ENCODE measurements around the gene FANCE.

- no peak for TF ChIP-seq CTCF (IDR thresholded peaks at IDR 0.05)
- TF ChIP-seq POLR2A (IDR thresholded peaks at IDR 0.05) = no peak
These were observed 38.9 kb downstream of the FANCE start for GRCh38 chr6:35490821-35491557.
